Measurements from ENCODE around the gene SLC35D2.
"Not testable (repeated sequence)": the region's sequence is repeated elsewhere in the genome, so short reads cannot be mapped to it uniquely, and the experiment has no call there.

SLC35D2 gene

DNA sequence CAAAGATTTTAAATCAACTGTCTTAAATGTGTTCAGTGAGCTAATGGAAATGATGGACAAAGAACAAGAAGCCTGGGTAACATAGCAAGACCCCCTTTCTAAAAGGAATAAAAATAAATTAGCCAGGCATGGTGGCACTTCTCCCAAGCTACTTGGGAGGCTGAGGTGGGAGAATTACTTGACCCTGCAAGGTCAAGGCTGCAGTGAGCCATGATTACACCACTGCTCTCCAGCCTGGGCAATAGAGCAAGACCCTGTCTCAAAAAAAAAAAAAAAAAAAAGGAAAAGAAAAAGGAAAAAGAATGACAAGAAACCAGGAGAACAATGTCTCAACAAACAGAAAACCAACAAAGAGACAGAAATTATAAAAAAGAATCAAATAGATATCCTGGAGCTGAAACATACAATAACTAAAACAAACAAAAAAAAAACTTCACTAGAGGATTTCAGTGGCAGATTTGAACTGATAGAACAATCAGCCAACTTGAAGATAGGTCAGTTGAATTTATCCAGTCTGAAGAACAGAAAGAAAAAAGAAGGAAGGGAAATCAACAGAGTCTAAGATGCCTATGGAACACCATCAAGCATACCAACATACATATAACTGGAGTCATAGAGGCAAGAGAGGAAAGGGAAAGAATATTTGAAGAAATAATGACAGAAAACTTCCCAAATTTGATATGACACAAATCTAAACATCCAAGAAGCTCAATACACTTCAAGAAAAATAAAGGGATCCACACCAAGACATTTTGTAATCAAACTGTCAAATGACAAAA, 16.8 kb upstream of the SLC35D2 start:
- no peak for FAIRE-seq
- no peak for DNase-seq (ENCODE audit: low spot score)

DNA sequence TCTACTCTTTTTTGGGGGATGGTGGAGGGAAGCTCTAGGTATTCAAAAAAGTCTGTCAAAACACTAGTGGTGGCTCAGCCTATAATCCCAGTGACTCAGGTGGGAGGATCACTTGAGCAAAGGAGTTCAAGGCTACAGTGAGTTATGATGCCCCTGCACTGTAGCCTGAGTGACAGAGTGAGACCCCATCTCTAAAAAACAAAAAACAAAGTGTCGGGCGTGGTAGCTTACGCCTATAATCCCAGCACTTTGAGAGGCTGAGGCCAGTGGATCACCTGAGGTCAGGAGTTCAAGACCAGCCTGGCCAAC, 15.8 kb upstream of the SLC35D2 start:
- FAIRE-seq (no peak), DNase-seq (ENCODE audit: low spot score) (no peak)

DNA sequence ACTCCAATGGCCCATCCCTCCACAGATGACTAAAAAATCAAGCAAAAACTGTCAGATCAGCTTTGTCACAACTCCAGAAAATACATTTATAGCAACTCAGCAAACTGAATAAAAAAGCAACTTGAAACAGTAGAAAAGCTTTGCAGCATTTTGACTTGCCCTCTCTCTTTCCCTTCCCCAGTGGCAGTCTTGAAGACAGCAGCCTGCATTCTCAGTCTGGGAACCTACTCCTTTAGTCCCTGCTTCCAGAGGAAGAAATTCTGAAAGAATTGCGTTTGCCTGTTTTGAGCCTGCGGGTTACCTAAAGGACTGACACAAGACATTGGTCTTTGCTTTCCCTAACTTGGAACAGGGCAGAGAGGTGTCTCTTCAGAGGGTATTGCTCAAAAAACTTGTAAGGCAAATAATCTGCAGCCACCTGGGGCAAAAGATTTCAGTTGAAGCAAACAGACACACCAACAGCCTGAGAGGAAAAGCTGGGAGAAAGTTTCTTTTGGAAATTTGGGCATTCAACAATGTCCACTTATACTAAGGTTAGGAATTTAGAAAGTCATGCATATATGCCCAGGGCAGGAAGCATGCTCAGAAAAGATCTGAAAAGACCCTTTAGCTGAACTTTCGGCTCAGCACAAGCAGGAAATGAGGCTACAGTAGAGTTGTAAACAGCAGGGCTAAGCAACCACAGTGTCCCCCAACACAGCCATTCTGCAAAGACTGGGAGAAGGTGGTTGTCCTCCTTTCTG, 15.2 kb upstream of the SLC35D2 start:
- no peak for DNase-seq (ENCODE audit: low spot score)

DNA sequence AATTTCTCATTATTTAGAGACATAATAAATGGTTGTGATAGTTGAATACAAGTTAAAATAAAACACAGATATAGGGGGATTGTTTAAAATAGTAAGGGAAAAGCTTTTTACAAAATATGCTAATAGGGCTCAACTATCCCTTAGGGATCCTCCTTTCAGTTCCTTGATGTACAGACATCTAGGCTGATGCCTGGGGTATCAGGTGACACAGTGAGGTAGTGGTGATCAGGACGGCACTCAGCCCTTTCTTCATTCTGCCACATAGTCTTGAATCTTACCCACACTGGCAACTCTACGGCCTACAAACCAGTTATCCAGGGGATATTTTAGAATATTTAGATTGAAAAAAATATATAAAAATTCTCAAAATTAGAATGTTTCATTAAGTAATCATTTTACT, 12.5 kb upstream of the SLC35D2 start:
- FAIRE-seq = no peak
- DNase-seq (ENCODE audit: low spot score) = no peak

More for the DNA sequence above, 15.2 kb upstream of the SLC35D2 start:
- no peak for FAIRE-seq

DNA sequence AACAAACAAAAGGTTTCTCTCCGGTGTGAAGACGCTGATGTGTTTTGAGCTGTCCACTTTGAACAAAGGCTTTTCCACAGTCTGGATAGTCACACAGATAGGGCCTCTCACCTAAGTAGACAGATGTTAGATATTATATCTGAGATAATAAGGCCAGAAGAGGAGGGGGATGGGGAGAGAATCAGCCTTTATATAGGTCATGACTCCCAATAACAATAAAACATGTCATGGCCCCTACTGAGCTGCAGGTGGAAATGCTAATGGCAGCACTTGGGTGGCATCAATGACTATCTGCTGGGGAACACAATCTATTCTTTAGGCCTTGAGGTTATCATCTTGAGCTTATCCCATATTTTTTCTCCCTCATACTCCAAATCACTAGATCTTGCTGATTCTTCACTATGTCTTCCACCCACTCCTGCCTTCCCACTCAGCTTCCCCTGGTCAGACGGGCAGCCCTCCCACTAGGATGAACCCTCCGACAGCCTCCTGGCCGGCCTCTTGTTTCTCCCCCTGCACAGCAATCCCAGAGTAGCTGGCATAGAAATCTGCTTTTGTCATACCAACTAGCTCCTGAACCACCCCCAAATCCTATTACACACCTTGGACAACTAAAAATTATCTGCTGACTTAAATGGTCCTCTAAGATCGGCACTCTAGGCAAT, 11.5 kb upstream of the SLC35D2 start:
- DNase-seq (ENCODE audit: low spot score) = no peak

DNA sequence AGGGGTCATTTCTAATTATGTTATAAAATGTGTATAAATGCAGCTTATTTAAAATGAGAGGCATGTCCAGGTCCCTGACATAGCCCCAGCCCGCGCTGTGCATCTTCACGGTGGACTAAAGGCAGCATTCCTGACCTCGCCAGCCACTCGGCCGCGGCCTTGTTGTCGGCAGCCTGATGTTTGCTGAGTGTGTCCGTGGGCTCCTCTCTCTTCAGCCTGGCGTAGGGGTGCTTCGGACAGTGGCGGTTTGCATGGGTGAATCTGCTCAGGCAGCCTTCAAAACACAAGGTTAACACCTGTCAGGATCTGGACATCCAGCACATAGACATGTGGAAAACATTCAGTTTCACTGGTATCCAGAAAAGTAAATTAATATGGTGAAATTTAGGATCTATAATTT, 8.8 kb upstream of the SLC35D2 start:
- FAIRE-seq (no peak), DNase-seq (ENCODE audit: low spot score) (no peak)

More for the DNA sequence above, 11.5 kb upstream of the SLC35D2 start:
- FAIRE-seq = no peak

DNA sequence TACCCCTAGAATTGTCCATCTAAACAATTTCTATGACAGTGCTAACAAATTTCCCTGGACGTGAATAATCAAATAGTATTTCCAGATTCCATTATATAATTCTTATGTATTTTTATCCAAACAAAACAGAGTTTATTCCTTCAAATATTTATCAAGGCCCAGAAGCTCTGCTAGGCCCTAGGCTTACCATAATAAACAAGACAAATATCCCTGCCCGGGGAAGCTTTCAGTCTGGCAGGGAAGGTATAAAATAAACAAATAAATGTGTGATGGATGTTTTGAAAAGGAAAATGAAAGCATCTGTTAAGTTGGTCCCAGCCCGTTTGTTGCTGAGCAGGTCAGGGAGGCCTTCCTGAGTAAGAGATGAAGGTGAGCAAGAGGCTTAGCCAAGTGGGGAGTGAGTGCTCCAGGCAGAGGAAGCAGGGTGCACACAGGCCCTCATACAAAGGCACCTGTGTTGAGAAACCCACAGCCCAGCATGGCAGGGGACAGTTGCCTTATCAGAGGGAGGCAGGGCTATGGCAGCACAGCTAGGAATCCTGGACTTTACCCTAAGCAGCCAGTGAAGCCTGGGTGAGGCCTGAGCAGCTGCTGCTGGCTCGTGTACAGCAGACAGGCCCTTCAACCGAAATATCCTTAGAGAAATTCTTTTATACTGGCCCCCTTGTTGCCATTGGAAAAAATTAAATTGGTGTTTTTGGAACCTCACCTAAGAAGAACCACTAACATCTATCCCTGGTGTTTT, 7.7 kb upstream of the SLC35D2 start:
- FAIRE-seq (no peak), DNase-seq (ENCODE audit: low spot score) (no peak)

DNA sequence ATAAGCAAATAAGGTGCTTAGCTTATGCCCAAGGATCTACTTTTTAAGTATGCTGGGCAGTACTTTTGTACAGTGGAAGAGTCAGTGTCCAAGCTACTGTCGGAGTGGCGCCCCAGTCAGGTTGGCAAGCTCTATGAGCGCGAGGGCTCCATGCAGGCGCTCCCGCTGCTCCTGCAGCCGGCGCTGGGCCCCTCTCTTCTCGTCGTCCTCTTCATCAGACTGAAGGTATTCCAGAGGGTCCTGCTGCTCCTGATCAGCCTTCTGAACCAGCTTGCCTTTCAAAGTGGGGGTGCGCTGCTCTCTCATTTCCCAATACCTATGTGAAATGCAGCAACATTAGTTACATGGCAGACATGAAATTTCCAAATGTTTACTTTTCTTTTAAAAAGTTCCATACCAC, 4.6 kb upstream of the SLC35D2 start:
- DNase-seq (ENCODE audit: low spot score) = no peak
- FAIRE-seq = no peak

DNA sequence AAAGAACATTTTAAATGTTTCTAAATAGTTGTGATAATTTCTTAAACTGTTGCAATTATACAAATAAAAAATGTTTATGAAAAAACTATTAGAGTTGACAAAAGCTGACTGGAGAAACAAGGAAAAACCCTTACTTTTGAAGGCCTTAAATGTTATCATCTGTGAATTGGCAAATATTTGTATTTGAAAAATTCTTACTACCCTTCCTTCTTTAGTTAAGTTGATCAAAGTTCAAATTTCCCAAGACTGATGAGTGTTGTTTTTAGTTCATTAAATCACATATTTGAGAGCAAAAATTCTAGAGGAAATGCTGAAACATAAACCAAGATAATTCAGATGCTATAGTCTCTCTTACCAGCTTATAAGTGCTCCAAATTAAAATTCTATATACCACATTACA, 2.6 kb upstream of the SLC35D2 start:
- peak; percentile 45 for FAIRE-seq
- no peak for DNase-seq (ENCODE audit: low spot score)

DNA sequence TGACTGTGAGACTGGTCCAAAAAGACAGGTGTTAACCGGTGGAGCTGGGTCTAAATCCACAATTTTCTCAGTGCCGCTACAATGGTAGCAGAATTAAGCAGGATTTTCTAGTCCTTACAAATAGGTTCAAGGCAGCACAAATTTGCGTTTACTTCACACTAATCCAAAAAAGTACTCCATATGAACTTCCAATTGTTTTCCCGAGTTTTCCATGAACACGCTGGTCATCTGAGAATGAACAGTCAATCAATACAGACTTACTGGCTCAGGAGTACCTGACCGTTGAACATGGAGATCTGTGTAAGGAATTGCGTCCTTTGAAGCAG, 709 bp downstream of the SLC35D2 start:
- DNase-seq (ENCODE audit: low spot score) = no peak
- FAIRE-seq = no peak

DNA sequence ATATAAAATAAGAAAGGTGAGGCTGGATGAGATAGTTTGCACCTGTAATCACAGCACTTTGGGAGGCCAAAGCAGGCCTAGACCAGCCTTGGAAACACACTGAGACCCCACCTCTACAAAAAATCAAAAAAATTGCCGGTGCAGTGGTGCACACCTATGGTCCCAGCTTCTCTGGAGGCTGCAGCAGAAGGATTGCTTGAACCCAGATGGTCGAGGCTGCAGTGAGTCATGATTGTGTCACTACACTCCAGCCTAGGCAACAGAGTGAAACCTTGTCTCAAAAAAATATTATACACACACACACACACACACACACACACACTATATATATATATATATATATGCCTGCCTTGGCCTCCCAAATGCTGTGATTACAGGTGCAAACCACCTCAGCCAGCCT, 1.3 kb downstream of the SLC35D2 start:
- FAIRE-seq = no peak
- peak; percentile 49 for DNase-seq (ENCODE audit: low spot score)

DNA sequence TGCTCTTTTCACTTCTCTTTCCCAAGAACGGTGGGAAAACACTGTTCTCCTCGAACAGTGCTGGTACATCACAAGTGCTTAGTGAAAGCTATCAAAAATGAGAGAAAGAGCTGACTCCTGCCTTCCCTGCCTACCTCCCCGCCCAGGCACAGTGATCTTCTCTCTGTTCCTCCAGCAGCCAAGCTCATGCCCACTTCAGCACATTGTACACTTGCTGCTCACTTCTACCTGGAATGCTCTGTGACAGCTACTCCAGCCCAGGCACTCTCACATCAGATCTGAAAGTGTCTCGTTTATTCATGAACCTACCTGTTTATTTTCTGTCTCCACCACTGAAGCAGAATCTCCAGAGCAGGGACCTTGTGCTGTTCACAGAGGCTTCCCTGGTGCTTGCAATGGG, 1.8 kb downstream of the SLC35D2 start:
- FAIRE-seq (no peak), DNase-seq (ENCODE audit: low spot score) (no peak)

DNA sequence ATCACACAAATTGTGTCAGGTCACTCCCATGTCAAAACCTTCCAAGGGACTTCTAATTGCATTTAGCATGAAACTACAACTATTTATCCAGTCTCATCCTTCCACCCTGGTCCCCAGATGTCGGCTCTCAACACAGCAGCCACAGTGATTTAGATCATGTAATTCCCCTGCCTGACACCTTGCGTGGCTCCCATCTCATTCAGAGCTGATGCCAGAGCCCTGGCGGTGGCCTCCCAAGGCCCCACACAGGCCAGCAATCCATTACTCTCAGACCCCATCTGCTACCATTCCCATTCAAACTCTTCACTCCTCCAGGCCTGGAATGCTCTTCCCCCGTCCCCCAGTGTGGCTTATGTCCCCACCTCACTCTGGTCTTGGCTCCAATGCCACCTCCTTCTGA, 2.4 kb downstream of the SLC35D2 start:
- FAIRE-seq (no peak), DNase-seq (ENCODE audit: low spot score) (no peak)

DNA sequence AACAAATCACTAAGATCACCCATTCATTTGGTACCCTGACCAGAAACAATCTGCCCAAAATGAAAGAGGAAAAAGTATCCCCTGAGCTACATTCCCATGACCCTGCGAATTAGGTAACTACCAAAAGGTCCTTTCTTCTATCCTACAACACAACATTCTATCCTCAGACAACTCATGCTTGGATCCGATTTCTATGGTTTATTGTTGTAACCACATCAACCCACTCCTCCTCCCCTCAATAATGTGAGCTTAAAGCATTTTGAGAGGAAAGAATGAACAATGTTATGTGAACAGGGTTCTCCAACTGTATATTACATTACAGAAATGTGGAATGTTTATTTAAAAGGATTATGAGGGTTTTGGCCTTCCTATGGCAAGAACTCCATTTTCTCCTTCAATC, 4.0 kb downstream of the SLC35D2 start:
- FAIRE-seq (no peak), DNase-seq (ENCODE audit: low spot score) (no peak)

DNA sequence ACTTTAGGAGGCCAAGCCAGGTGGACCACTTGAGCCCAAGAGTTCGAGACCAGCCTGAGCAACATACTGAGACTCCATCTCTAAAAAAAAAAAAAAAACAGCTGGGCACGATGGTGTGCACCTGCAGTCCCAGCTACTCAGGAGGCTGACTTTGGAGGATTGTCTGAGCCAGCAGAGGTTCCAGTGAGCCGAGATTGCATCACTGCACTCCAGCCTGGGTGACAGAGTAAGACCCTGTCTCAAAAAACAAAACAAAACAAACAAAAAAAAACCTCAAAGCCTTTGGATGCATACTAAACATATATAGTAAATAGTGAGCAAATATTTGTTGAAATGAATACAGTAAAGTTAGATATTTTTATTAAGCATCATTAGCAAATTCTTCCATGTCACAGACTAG, 5.3 kb downstream of the SLC35D2 start:
- no peak for FAIRE-seq
- no peak for DNase-seq (ENCODE audit: low spot score)

DNA sequence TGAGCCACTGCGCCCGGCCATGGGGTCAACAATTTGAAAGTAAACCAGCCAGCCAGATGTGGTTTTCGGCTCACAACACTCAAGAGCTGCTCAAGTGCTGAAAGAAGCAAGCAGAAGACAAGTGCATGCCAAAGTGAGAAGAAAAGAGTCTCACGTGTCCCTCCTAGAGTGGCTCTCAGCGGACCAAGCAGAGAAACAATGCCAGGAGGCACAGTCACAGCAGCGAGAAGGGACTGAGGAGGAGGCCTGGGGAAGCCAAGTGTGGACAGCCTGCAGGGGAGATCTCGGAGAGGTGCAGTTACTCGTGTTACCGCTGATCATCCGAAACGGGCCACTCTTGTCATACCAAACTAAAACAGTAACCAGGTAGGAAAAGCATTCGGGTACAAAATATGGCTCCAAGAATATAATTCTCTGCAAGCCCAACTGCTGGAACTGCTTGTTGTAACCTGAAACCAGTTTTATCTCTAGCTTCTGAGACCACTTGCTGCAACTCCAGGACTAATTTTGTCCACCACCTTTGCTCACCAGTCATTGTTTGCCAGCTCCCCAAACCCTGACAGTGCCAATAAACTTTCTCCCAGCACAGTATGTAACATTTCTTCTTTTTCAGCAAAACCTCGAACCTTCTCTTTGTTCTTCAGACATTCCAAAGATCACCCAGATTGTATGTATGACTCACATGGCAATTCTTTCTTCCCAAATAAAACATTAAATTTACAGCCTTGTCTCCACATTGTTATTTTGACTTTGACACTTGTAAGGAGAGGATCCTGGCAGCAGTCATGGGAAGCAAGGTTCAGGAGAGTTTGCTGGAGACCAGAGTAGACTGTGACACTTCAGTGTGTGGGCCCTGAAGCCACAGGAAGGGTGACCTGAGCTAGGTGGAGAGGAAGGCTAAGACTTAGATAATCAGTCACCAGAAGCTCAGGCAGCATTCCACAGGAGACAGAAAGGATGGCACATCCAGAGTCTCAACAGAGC, 6.3 kb downstream of the SLC35D2 start:
- FAIRE-seq = peak; percentile 59
- DNase-seq (ENCODE audit: low spot score) = peak; percentile 47

DNA sequence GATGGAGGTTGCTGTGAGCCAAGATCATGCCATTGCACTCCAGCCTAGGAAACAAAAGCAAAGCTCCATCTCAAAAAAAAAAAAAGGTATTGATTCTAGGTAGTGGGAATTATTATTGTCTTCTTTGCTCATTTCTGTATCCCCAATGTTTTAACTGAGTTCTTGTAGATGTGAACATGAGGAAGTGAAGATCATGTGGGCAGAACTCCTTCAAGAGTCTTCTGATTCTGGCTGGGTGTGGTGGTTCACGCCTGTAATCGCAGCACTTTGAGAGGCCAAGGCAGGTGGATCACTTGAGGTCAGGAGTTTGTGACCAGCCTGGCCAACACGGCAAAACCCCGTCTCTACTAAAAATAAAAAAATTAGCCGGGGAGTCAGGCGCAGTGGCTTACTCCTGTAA, 8.0 kb downstream of the SLC35D2 start:
- not testable (repeated sequence) for FAIRE-seq; DNase-seq (ENCODE audit: low spot score)

DNA sequence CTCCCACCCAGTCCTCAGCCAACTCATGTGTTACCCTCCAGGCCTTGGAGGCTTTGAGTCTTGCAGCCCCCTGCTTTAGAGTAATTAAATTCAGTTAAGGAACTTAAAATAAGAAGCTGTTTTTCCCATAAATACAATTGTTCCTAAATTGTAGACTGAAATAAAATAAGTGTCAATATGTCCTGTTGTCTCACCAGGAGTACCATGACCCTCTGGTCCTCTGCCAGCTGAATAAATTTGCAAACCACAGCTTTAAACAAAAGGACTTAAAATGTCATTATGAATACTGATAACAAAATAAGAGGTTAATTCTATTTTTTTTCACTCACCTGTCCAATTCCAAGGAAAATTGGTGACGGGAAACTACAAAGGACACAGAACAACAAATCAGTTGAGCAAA, 15.6 kb downstream of the SLC35D2 start:
- DNase-seq (ENCODE audit: low spot score) (no peak), FAIRE-seq (no peak)

DNA sequence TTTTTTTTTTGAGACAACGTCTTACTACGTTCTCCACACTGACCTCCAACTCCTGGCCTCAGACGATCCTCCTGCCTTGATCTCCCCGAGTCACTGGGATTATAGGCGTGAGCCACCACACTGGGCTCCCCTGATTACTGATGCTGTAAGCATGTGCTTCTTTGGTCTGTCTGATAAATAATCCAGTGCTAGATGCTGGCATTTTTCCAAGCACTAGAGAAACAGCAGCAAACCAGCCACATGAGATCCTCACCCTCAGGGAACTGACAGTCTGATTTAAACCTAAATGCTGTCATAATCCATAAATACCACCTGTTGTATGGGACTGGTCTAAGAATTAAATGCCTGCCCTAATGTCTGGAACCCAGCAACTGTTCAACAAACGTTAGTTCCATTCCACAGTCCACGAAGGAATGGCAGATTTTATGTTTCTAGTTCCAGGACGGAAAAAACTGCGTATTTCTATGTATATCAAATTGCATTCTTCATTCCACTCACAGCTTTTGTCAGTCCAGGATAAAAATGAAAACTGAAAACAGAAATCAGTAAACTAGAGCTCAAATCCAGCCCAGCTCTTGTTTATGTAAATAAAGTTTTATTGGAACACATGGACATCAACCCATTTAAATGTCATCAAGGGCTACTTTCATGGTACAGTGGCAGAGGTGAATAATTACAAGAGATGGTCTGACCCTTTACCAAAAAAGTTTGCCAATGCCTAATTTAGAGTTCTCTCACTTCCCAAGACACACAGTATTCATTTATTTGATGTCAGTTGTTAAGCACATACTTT, 20.1 kb downstream of the SLC35D2 start:
- FAIRE-seq (no peak), DNase-seq (ENCODE audit: low spot score) (no peak)

DNA sequence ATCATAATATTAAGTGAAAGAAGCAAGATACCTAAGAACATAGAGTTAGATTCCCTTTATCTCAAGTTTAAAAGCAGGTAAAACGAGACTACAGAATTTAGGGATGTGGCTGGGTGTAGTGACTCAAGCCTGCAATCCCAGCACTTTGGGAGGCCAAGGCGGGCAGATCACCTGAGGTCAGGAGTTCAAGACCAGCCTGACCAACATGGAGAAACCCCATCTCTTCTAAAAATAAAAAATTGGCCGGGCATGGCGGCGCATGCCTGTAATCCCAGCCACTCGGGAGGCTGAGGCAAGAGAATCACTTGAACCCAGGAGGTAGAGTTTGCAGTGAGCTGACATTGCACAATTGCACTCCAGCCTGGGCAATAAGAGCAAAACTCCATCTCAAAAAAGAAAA, 21.4 kb downstream of the SLC35D2 start:
- DNase-seq (ENCODE audit: low spot score); FAIRE-seq: not testable (repeated sequence)

Measured in RCC 7860 (cell line).